HEK293T (cell line): ENCODE measurements around the gene TSKS.

ENCODE experiments used
- BHLHE40 ChIP-seq: fragments of 450-650 bp; IDR thresholded peaks from 2 replicates; pipeline ENCODE4 v1.6.1; 2016; ENCODE audit warnings: mild to moderate bottlenecking, moderate library complexity, borderline replicate concordance
- FOXM1 ChIP-seq: fragments of 450-650 bp; IDR thresholded peaks from 2 replicates; pipeline ENCODE4 v1.6.1; 2017; ENCODE audit warnings: mild to moderate bottlenecking, borderline replicate concordance
- L3MBTL2 ChIP-seq: fragments of 450-650 bp; conservative IDR thresholded peaks from 2 replicates; pipeline ENCODE4 v1.6.1; 2016; ENCODE audit warnings: mild to moderate bottlenecking
- SP1 ChIP-seq: fragments of 450-650 bp; IDR thresholded peaks from 2 replicates; pipeline ENCODE4 v1.6.1; 2017

DNA sequence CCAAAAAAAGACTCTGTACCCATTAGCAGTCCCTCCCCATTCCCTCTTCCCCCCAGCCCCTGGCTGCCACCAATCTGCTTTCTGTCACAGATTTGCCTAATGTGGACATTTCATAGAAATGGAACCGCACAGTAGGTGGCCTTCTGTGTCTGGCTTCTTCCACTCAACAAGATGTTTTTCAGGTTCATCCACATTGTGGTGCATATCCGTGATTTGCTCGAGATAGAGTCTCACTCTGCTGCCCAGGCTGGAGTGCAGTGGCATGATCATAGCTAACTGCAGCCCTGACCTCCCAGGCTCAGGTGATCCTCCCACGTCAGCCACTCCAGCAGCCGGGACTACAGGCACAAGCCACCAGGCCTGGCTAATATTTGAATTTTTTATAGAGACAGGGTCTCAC is 24.6 kb upstream of the TSKS start:
- TF ChIP-seq L3MBTL2 (no peak), BHLHE40 (no peak), SP1 (no peak), FOXM1 (no peak)
